ENCODE measurements around the gene PUS7L.
"Not testable (repeated sequence)": the region's sequence is repeated elsewhere in the genome, so short reads cannot be mapped to it uniquely, and the experiment has no call there.

PUS7L gene

DNA sequence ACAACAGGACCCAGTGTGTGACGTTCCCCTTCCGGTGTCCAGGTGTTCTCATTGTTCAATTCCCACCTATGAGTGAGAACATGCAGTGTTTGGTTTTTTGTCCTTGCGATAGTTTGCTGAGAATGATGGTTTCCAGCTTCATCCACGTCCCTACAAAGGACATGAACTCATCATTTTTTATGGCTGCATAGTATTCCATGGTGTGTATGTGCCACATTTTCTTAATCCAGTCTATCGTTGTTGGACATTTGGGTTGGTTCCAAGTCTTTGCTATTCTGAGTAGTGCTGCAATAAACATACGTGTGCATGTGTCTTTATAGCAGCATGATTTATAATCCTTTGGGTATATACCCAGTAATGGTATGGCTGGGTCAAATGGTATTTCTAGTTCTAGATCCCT is 7.2 kb downstream of the PUS7L start:
- not testable (repeated sequence) for DNase-seq (ENCODE audit: low spot score)

DNA sequence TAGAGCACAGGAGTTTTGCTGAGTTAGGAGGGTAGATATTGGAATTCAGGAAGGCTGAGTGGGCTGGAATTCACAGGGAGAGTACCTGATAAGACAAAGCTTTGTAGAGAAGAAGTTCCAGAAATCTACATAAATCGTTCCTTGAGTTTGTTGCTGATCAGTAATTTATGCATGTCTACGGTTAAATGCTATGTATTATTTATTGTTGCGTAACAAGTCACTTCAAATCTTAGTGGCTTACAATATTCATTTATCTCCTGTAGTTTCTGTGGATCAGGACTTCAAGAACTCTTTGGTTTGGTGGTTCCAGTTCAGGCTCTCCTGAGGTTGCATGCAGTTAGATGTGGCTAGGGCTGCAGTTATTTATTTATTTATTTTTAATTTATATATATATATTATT is 7.8 kb downstream of the PUS7L start:
- DNase-seq (ENCODE audit: low spot score): no peak

DNA sequence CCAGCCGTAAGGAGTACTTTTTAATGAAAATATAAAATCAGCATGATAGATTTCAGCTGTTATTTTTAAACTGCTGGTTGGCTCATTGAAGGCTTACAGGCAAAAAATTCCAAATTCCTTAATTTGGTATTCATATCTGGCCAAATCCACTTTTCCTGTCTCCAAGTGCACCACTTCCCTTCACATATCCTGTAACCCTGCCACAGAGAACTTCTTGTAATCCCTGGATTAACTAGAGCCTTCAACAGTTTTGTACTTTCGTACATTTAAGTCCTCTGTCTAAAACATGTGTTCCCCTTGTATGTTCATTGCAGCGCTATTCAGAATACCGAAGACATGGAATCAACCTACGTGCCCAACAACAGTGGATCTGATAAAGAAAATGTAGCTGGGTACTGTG is 9.6 kb downstream of the PUS7L start:
- no peak for DNase-seq (ENCODE audit: low spot score)

DNA sequence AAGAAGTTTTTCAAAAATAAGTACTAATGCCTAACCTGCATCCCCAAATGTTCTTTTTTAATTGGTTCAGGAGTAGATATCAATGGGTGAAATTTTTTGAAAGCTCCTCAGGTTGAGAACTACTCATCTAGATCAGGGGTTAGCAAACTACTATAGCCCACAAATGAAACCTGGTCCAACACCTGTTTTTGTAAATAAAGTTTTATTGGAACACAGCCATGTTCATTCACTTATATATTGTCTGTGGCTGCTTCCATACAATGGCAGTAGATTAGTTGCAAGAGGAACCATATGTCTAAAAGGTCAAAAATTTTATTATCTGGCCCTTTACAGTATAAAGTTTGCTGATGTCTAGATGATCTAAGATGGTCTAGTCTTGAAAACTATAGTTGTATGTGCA is 13.8 kb downstream of the PUS7L start:
- DNase-seq (ENCODE audit: low spot score): no peak

DNA sequence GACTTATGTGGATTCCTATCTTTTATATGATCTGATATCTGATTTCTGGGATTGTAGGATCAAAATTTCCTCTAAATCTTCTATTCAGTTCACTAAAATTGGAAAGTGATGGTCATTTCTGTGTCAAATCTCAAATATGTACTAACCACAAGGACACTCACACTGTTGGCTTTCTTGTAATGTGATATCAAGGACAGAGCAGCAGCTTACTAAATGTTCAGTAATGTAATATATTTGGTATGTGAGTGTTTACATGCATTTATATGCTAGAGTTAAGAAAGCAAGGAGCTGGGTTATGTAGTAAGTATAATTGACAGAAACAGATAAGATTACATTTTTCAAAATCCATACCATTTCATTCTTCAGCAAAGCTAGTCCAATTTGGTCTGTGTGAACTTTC is 16.5 kb downstream of the PUS7L start:
- DNase-seq (ENCODE audit: low spot score): peak; percentile 27

DNA sequence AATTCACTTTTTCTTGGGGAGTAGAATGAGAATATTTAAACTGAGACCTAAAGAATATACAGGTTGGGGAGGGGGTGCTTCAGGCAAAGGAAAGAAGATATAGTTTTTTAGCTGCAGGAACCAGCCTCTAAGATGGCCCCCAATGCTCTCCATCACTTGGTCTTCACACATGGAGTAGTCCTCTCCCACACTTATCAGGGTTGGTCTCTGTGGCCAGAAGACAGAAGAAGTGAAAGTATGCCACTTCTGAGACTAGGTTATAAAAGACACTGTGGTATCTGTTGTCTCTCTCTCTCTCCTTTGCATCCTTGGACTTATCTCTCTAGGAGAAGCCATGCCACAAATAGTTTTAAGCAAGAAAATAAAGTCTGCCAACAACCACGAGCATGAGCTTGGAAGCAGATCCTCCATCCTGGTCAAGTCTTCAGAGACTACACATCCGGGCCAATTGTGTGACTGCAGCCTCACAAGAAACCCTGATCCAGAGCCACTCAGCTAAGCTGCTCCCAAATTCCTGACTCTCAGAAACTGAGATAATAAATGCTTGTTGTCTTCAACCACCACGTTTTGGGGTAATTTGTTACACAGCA is 18.0 kb downstream of the PUS7L start:
- no peak for DNase-seq (ENCODE audit: low spot score)

DNA sequence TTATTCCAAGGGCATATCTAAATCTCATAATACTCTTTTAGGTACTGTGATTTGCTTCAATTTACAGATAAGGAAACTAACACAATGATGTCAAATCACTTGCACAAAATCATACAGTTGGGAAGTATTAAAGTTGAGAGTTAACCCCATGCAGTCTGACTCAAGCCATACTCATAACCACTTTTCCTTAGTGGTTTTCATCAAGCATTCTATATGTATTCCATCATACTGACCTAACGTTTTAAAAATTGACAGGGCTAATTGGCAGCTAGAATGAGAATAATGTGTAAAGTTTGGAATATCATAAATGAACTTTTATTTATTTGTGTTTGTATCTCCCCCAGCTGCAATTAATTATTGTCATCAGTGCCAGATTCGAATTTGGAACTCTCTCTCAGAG is 20.9 kb downstream of the PUS7L start:
- no peak for DNase-seq (ENCODE audit: low spot score)

DNA sequence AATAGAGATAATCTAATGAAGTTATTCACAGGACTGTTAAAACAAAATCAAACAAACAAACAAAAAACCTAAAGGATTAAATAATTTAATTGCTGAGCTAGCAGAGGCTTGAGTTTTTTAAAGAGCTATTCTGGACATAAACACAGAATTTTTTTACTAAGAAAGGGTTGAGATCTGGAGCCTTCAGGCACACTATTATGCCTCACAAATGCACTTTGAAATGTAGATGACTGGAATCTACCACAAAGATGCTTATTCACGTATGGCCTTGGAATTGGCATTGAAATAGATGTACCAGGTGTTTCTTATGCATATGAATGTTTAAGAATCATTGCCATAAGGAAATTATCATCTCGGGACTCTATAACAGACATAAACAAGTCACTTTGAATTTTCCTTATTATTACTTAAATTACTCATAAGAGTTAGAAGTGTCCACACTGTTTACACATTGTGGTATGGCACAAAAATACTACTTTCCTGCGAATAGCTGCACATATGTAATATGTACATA is 21.6 kb downstream of the PUS7L start:
- no peak for DNase-seq (ENCODE audit: low spot score)

DNA sequence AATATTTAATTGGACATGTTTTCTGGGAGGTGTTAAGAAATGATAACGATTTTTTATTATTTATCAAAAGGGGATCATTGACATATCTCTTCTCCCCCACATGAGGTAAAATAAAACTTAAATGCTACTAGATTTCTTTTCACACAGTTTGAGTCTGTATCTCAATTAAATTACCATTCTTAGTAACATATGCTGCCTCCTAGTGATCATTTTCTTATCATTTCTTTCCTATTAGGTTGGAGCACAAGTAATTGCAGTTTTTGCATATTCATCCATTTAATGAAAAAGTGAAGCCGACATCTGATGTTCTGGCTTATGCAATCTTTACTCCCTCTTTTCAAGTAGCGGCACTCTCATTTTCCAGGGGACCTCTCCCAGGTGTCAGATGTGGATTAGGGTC is 24.9 kb downstream of the PUS7L start:
- DNase-seq (ENCODE audit: low spot score): no peak

DNA sequence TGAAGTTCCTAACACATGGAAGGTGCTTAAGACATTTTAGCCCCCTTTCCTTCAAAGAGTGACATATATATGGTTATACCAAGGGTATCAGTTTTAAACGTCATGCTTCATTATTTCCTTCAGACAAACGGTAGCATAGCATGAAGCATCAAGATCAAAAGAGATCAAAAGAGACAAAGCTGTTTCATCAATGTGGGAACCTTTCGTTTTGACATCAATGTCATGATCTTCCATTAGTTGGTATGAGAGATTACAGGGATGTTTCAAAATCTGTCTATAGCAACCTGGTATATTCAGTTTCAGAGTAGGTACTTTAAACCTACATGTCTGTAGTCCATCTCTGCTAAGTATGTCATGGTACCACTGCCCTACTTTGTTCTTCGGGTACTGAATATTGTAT is 28.3 kb downstream of the PUS7L start:
- DNase-seq (ENCODE audit: low spot score): no peak

DNA sequence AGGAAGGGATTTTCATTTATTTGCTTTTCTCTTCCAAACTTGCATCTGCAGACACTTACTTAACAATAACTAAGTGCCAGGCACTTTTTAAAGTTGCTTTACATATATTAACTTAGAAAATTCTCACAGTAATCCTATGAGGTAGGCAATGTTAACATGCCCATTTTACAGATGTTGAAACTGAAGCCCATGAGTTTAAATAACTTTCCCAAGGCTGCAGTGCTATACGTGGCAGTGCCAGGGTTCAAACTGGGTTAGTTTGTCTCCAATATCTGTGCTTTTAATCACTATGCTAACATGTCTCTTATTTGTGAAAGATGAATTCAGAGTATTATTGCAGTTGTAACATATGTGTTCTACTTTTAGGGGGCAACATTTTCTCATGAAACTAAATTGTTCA is 29.9 kb downstream of the PUS7L start:
- no peak for DNase-seq (ENCODE audit: low spot score)

DNA sequence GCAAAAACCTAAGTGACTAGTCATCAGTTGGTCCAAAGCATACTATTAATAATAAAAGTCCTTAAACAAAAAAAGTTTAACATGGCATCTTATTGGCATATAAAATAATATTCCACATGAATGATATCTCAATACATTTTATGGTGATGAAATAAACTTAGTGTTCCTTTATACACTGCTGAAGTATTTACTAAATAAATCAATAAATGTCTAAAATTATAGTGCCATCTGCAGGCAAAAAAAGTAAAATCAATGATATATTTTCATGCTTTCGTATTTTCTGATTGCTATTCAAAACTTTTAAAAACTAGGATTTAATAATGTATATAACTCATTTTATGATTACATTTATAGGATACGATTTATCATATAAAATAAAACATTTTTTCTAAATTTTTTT is 30.5 kb downstream of the PUS7L start:
- no peak for DNase-seq (ENCODE audit: low spot score)

DNA sequence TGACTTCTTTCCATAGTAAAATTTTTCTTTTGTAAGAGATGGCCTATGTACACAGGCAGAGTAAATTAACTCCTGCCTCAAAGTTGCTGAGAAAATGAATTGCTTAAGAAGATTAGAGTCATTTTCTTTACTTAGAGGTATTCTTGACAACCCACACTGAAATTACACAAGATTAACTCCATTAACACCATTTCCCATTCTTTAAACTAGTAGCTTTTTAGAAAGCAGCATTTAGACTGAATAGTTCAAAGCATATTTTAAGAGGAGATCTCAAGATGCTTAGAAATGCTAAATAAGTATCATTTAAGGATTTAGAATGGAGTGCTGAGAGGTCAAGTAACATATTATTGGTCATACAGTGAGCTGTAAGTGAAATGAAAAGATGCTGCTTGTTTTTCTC is 35.5 kb downstream of the PUS7L start:
- no peak for DNase-seq (ENCODE audit: low spot score)

DNA sequence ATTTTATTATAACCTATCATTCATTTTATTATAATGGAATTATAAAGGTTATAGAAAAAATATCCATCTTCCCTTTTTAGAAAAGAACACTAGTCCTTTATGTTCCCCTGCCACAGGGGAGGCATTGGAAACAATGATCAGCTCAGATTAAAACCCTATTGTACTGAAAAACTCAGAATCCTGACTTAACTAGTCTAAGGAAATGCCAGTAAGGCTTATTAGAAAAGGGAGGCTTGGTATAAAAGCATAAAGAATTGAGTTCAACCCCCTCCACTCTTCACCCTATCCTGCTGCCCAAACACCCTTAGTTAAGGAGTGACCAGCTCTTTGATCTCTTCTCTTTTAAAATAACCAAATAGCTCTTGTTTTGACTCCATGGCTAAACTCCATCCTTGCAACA is 36.0 kb downstream of the PUS7L start:
- DNase-seq (ENCODE audit: low spot score): no peak

DNA sequence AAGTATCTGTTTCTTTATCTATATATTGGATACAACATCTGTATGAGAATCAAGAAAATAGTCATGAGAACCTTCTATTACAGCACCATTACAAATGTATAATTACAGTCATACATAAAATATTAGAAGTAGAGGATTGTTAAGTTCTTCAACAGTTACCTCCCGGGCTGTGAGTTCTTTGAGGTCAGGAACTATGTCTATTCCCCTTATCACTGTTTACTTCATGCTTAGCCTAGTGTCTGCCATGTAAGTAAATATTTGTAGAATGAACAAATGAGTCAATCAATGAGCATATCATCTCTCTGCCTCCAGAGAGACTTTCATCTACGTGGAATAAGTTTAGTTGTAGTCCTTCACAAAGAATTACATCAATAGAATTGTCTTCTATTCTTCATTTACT is 47.2 kb downstream of the PUS7L start:
- no peak for DNase-seq (ENCODE audit: low spot score)

DNA sequence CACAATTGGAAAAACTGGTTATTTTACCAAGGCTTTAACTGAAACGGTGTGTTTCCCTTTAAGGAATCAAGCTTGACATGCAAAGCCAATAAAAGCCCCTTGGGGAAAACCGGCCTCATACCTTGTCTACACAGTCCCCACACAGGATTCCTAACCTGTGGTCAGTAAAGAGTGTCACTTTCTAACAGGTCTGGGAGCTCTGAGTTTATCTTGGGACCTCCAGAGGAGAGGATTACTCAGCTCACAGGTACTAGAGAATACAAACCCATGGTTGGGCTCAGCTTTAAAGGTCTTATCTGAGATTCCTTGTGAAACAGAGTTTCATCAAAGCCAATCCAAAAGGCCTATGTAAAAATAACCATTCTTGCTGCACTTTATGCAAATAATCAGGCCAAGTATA is 54.8 kb downstream of the PUS7L start:
- not testable (repeated sequence) for DNase-seq (ENCODE audit: low spot score)

DNA sequence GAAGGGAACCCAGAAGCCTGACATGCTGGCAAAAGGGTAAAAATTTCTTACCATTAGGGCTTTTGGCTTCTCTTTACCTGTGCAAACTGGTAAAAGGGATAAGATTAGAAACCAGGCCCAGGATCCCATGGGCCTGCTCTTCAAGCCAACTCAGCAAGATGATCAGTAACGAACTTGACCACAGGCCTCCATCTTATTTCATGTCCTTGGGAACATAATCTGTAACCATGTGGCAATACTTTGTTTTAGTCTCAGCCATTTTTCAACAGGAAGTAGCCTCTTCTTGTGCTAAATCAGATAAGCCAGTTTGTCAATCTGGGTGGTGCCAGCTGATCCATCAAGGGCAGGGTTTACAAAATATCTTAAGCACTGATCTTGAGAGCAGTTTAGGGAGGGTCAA is 57.4 kb downstream of the PUS7L start:
- DNase-seq (ENCODE audit: low spot score): not testable (repeated sequence)

DNA sequence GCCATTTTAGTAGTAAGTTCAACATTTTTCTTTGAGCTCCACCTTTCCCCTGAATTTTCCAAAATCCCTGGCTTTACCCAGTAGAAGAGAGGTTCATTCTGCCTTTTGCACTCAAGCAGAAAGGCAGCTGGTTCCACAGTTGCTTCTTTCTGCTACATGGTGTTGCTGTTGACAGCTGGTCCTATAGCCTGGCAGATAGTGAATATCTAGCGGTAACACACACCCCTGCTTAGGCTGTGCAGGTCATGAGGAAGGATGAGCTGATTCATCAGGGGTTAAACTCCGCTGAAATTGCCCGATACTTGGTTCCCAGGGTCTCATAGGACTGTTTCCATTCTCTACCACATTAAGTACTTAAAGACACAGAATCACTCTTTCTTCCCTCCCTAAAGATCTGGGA is 62.4 kb downstream of the PUS7L start:
- no peak for DNase-seq (ENCODE audit: low spot score)

DNA sequence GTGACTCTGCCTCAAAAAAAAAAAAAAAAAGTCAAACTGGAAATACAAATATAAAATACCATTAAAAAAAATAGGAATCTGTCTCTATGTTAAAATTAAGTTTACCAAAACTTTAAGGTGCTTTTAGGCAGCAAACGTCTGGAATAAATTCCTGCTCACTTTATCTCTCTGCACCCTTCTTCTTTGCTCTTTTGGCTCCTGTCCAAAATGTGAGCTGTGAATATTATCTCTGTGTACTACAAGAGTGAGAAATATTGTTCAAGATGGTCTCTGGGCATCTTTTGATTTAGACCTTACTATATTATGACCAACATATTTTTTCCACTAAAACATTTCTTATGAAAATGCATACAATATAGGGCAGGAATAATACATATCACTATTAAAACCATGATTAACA is 63.7 kb downstream of the PUS7L start:
- no peak for DNase-seq (ENCODE audit: low spot score)

DNA sequence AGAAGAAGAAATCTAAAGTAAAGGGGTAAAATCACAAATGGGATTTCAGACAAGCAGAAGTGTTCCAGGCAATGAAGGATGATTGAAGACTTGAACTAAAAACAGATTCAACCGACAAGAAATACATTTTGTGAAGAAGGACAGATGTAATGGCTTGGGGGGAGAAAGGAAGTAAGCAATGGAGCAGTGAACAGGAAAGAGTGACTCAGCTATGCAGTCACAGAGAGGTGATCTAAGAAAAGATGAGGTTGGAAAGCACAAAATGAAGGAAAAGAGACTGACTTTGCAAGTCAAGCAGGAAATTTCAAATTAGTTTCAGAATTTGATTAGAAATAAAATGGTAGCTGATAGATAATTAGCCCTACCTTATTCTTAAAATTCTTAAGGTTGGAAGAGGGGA is 66.5 kb downstream of the PUS7L start:
- DNase-seq (ENCODE audit: low spot score): no peak

DNA sequence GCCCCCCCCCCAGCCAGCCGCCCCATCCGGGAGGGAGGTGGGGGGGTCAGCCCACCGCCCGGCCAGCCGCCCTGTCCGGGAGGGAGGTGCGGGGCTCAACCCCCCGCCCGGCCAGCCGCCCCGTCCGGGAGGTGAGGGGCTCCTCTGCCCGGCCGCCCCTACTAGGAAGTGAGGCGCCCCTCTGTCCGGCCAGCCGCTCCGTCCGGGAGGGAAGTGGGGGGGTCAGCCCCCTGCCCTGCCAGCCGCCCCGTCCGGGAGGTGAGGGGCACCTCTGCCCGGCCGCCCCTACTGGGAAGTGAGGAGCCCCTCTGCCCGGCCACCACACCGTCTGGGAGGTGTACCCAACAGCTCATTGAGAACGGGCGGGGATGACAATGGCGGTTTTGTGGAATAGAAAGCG is 73.1 kb downstream of the PUS7L start:
- DNase-seq (ENCODE audit: low spot score): not testable (repeated sequence)

DNA sequence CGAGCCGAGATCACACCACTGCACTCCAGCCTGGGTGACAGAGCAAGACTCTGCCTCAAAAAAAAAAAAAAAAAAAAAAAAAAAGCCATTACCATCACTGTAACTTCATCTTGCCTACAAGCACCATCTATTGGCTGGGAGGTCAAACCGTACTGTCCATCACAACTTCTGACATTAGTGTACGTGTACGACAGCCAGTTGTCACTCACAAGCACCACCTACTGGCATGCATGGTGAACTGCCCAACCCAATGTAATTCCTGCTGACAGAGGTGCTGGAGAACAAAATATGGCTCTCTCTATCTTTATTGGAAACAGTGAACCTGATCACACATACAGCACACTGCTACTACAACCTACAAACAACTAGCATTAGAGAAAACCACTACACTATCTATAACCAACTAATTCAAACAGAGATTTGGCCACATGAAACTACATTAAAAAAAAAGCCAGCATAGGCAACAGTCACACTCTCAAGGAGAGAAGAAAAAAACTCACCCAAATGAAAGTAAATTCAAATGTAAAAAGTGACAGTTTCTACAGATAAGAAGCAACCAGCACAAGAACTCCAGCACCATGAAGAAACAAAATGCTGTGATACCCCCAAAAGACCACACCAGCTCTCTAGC is 82.3 kb downstream of the PUS7L start:
- DNase-seq (ENCODE audit: low spot score): peak; percentile 22

DNA sequence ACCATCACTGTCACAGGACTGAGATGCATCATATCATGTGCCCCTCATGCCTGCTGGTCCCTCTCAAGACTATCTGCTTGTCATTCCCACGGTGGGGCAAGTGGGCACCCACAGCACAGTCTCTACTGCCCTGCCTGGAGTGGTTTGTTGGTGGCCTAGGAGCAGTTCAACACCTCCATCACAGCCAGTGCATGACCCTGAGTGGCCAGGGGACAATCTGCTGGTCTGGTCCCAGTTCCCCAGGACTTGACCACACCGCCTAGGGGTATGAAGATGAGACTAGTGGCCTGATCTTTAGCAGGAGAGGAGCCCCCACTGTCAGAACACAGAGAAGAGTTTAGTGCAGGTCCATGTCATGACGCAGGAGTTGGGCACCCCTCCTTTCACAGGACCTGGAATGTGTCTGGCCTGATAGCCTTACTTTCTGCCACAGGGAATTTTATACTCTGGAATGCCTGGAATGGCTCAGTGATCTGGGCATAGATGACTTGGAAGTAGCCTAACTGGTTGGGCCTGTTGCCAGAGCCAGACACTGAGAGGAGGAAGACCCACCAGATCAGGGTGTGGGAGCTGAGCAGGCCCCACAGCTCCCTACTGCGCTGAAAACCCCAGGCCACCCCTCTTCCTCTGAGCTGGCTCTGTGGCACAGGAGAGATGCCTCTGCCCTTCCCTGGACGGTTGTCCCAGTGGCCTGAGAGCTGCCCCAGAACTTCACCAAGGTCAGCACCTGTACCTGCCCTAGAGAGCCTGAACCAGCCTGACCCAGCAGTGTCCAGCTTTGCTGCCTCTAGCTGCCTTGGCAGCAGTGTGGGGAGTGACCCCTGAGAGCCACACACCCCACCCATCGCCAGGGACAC is 83.3 kb downstream of the PUS7L start:
- DNase-seq (ENCODE audit: low spot score): no peak

Measured in SK-N-DZ (cell line).